ENCODE data around the gene GIMAP6.
"Not testable (repeated sequence)": the region's sequence is repeated elsewhere in the genome, so short reads cannot be mapped to it uniquely, and the experiment has no call there.

DNA sequence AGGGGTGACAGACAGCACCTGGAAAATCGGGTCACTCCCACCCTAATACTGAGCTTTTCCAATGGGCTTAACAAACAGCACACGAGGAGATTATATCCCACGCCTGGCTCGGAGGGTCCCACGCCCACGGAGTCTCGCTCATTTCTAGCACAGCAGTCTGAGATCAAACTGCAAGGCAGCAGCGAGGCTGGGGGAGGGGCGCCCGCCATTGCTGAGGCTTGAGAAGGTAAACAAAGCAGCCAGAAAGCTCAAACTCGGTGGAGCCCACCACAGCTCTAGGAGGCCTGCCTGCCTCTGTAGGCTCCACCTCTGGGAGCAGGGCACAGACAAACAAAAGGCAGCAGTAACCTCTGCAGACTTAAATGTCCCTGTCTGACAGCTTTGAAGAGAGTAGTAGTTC is 46.4 kb upstream of the GIMAP6 start:
- not testable (repeated sequence) for TF ChIP-seq POLR2A, CTCF (IDR thresholded peaks at IDR 0.05)
